OCI-LY3 (cell line): ENCODE results near the gene DOCK4.

Source experiments
- EZH2phosphoT487 ChIP-seq: fragments of 200-600 bp; shearing (Covaris generic); IDR thresholded peaks from 2 replicates; pipeline ENCODE4 v1.6.1; 2018; ENCODE audit warnings: antibody characterized with exemption, mixed run types, low read depth
- TF ChIP-seq, protein P1 (sequence below): fragments of 200-600, 300-600 bp; sonication (generic); IDR thresholded peaks from 2 replicates; pipeline ENCODE4 v1.5.1; 2014; ENCODE audit warnings: antibody characterized with exemption, low read length, low read depth

DNA sequence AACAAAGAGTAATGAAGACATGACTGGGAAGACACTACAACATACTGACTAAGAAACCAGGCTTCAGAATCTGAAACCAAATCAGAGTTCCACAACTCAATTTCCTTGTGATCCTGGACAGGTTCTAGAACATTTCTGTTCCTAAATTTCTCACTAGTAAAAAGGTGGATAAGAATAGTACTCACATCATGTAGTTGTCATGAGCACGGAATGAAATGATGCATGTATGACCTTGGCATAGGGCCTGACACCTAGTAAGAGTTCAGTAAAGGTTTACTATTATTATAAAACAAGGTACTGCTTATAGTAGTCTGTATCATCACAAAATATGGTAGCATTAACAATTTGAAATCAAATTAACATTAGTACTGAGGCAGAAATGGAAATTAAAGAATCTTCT is 19.9 kb downstream of the DOCK4 start:
- TF ChIP-seq, protein P1, sequence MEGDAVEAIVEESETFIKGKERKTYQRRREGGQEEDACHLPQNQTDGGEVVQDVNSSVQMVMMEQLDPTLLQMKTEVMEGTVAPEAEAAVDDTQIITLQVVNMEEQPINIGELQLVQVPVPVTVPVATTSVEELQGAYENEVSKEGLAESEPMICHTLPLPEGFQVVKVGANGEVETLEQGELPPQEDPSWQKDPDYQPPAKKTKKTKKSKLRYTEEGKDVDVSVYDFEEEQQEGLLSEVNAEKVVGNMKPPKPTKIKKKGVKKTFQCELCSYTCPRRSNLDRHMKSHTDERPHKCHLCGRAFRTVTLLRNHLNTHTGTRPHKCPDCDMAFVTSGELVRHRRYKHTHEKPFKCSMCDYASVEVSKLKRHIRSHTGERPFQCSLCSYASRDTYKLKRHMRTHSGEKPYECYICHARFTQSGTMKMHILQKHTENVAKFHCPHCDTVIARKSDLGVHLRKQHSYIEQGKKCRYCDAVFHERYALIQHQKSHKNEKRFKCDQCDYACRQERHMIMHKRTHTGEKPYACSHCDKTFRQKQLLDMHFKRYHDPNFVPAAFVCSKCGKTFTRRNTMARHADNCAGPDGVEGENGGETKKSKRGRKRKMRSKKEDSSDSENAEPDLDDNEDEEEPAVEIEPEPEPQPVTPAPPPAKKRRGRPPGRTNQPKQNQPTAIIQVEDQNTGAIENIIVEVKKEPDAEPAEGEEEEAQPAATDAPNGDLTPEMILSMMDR = no peak
- no peak for TF ChIP-seq EZH2phosphoT487
